ENCODE data around the gene GTF3A. TPM values are rescaled to one million over a fixed set of nuclear protein-coding genes. Genes with fewer than 3 reads are reported as not detected.

Gene GTF3A
- total and polyA plus RNA-seq, 2 donors (not counting 3 experiments of a cell fraction or from before 2014, with no cell fraction given) = 37.9 to 73.3 TPM

DNA sequence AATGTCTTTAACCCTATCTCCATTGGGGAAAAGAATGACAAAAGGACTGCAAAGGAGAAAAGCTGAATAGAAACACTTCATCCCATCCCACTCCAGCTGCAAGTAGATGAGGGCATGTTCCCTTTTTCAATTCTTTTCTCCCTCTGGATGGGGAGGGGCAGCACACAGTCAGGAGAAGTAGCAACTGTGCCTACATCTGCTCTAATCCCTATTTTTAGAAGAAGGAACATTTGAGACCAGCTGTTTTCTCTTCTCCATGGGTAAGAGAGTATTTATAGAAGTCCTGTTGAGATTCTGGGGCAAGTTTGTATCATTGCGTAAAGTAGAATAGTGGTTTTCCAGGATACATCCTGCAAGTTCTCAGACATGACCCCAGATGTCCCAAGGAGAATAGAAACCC, 9.3 kb upstream of the GTF3A start:
- TF ChIP-seq MYC (IDR thresholded peaks at IDR 0.05; ENCODE audit: low read depth, low read length) (no peak), EZH2 (IDR thresholded peaks at IDR 0.05; ENCODE audit: borderline replicate concordance, low read depth, low read length, severe bottlenecking) (no peak), FOS (IDR thresholded peaks at IDR 0.05; ENCODE audit: borderline replicate concordance, insufficient read depth, low read length) (no peak), GATA2 (IDR thresholded peaks at IDR 0.05; ENCODE audit: insufficient read depth, insufficient read length, low read depth, low read length) (no peak)
- Histone ChIP-seq H3K36me3 (ENCODE audit: control insufficient read depth in 2 of 2, extremely low read depth in 1 of 2, insufficient read depth in 2 of 2, low read length in 2 of 2) (no peaks in the 10 kb centered on the region), H3K4me2 (ENCODE audit: insufficient read depth, low read length) (no peak overlapping the region), H2AFZ (ENCODE audit: low read depth, low read length) (no peak overlapping the region), H3K27ac (ENCODE audit: insufficient read depth, low read depth, low read length) (no peak overlapping the region), H3K4me3 (replicated peaks in 1 of 3; ENCODE audit: insufficient read depth in 1 of 3, low read depth in 1 of 3, low read length in 3 of 3) (no peak overlapping the region), H3K27me3 (ENCODE audit: control insufficient read depth in 2 of 2, insufficient read depth in 2 of 2, low read length in 2 of 2) (peaks cover 21 to 22% of the 10 kb centered on the region in 2 experiments), H3K79me2 (ENCODE audit: control insufficient read depth, insufficient read depth, low read length) (no peaks in the 10 kb centered on the region), H3K9me1 (replicated peaks; ENCODE audit: control insufficient read depth, extremely low read depth, insufficient read depth, low read length) (no peaks in the 10 kb centered on the region), H3K9me3 (replicated peaks; ENCODE audit: control insufficient read depth, insufficient read depth, low read length) (no peaks in the 10 kb centered on the region), H4K20me1 (replicated peaks; ENCODE audit: control insufficient read depth, extremely low read depth, insufficient read depth, low read length) (no peaks in the 10 kb centered on the region), H3K4me1 (ENCODE audit: control insufficient read depth, extremely low read depth, insufficient read depth, low read length) (no peaks in the 10 kb centered on the region), H3K9ac (replicated peaks; ENCODE audit: extremely low read depth, insufficient read depth, low read length) (no peak overlapping the region)
- dilution Hi-C loops (cut with MboI; ENCODE audit: extremely low pct_ligation_motif_present, low sequenced_read_pairs) = no loop called here
- FAIRE-seq = no peak
- BruUV-seq (replicated peaks) = no TSS peak
- intact Hi-C loops (cut with micrococcal nuclease) = no loop called here
- POLR2A ChIA-PET = no interaction called here
- no peak for DNase-seq (ENCODE audit: low read depth, low spot score)
- CTCF ChIA-PET = interaction anchor here (0.7 kb wide), 1 partner anchor 53 kb away, joined by 3 read pairs; no protein-coding TSS in a partner anchor

DNA sequence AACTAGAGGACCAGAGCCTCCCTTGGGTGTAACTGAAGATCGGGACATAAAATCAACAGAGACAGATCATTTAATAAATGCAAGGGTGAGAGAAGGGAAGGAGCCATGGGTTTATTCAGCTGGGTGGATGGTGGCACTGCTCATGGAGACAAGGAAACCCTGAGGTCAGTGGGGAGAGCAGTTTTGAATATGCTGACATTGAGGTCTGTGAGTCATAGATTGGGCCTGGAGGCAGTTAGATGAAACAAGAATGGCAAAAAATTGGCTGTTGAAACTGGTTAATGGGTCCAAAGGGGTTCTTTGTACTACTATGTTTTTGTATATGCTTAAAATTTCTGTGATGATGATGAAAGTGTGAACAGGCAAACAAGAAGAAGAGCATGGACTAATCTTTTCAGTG, 5.1 kb upstream of the GTF3A start:
- no peak for TF ChIP-seq POLR2AphosphoS5 (IDR thresholded peaks at IDR 0.05; ENCODE audit: insufficient read depth, low read depth, low read length)
- TF ChIP-seq, protein P1, sequence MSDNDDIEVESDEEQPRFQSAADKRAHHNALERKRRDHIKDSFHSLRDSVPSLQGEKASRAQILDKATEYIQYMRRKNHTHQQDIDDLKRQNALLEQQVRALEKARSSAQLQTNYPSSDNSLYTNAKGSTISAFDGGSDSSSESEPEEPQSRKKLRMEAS (IDR thresholded peaks at IDR 0.05; ENCODE audit: insufficient read depth, insufficient read length) = no peak
- TF ChIP-seq GATA2 (IDR thresholded peaks at IDR 0.05; ENCODE audit: insufficient read depth, insufficient read length, low read depth, low read length) = no peak
- TF ChIP-seq, protein P2, sequence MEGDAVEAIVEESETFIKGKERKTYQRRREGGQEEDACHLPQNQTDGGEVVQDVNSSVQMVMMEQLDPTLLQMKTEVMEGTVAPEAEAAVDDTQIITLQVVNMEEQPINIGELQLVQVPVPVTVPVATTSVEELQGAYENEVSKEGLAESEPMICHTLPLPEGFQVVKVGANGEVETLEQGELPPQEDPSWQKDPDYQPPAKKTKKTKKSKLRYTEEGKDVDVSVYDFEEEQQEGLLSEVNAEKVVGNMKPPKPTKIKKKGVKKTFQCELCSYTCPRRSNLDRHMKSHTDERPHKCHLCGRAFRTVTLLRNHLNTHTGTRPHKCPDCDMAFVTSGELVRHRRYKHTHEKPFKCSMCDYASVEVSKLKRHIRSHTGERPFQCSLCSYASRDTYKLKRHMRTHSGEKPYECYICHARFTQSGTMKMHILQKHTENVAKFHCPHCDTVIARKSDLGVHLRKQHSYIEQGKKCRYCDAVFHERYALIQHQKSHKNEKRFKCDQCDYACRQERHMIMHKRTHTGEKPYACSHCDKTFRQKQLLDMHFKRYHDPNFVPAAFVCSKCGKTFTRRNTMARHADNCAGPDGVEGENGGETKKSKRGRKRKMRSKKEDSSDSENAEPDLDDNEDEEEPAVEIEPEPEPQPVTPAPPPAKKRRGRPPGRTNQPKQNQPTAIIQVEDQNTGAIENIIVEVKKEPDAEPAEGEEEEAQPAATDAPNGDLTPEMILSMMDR (IDR thresholded peaks at IDR 0.05; ENCODE audit: extremely low read depth in 1 of 2, insufficient read depth in 1 of 2, low read depth in 1 of 2, low read length in 2 of 2) = no peak
- no peak for TF ChIP-seq EZH2 (IDR thresholded peaks at IDR 0.05; ENCODE audit: borderline replicate concordance, low read depth, low read length, severe bottlenecking)
- no peak for TF ChIP-seq FOS (IDR thresholded peaks at IDR 0.05; ENCODE audit: borderline replicate concordance, insufficient read depth, low read length)
- no peak for TF ChIP-seq JUN (IDR thresholded peaks at IDR 0.05; ENCODE audit: borderline replicate concordance, insufficient read depth, insufficient read length, low read depth)
- FAIRE-seq = no peak
- dilution Hi-C loops (cut with MboI; ENCODE audit: extremely low pct_ligation_motif_present, low sequenced_read_pairs) (no loop called here), intact Hi-C loops (cut with micrococcal nuclease) (no loop called here)
- Histone ChIP-seq H3K9ac (replicated peaks; ENCODE audit: extremely low read depth, insufficient read depth, low read length) (no peak overlapping the region), H3K4me1 (ENCODE audit: control insufficient read depth, extremely low read depth, insufficient read depth, low read length) (no peaks in the 10 kb centered on the region), H3K36me3 (ENCODE audit: control insufficient read depth in 2 of 2, extremely low read depth in 1 of 2, insufficient read depth in 2 of 2, low read length in 2 of 2) (no peaks in the 10 kb centered on the region), H3K27me3 (ENCODE audit: control insufficient read depth in 2 of 2, insufficient read depth in 2 of 2, low read length in 2 of 2) (peaks cover 11 to 18% of the 10 kb centered on the region in 2 experiments), H3K4me2 (ENCODE audit: insufficient read depth, low read length) (no peak overlapping the region), H3K9me3 (replicated peaks; ENCODE audit: control insufficient read depth, insufficient read depth, low read length) (no peaks in the 10 kb centered on the region), H3K9me1 (replicated peaks; ENCODE audit: control insufficient read depth, extremely low read depth, insufficient read depth, low read length) (no peaks in the 10 kb centered on the region), H3K4me3 (replicated peaks in 1 of 3; ENCODE audit: insufficient read depth in 1 of 3, low read depth in 1 of 3, low read length in 3 of 3) (no peak overlapping the region), H4K20me1 (replicated peaks; ENCODE audit: control insufficient read depth, extremely low read depth, insufficient read depth, low read length) (no peaks in the 10 kb centered on the region), H3K27ac (ENCODE audit: insufficient read depth, low read depth, low read length) (no peak overlapping the region), H3K79me2 (ENCODE audit: control insufficient read depth, insufficient read depth, low read length) (no peaks in the 10 kb centered on the region), H2AFZ (ENCODE audit: low read depth, low read length) (no peak overlapping the region)
- CTCF ChIA-PET = no interaction called here
- no TSS peak for BruUV-seq (replicated peaks)
- POLR2A ChIA-PET = no interaction called here
- DNase-seq (ENCODE audit: low read depth, low spot score) = no peak
